MM.1S (cell line): ENCODE results near the gene SEMA3G.

Experiments used
- DNase-seq: peaks from one replicate; pipeline ENCODE4 v3.0.0-alpha.2; 2015
- H2AFZ ChIP-seq: fragments of 300-600 bp; sonication (generic); 2 replicates; pipeline ENCODE4 v1.6.0; 2016; ENCODE audit warnings: antibody characterized with exemption, low read length
- H3F3A ChIP-seq: fragments of 300-600 bp; sonication (generic); 2 replicates; pipeline ENCODE4 v1.6.1; 2016; ENCODE audit warnings: mild to moderate bottlenecking, antibody characterized with exemption, low read length, moderate library complexity, mixed read lengths; ENCODE audit not compliant: insufficient read depth
- H3K27ac ChIP-seq: fragments of 300-600 bp; sonication (generic); 2 replicates; pipeline ENCODE4 v1.5.1; 2016; ENCODE audit warnings: mild to moderate bottlenecking, low read length
- H3K27me3 ChIP-seq: fragments of 300-600 bp; sonication (generic); replicated peaks from 2 replicates; pipeline ENCODE4 v1.6.0; 2016; ENCODE audit warnings: low read length; ENCODE audit not compliant: insufficient read depth
- H3K36me3 ChIP-seq: fragments of 300-600 bp; sonication (generic); replicated peaks from 2 replicates; pipeline ENCODE4 v1.6.1; 2016; ENCODE audit warnings: mild to moderate bottlenecking, low read length, mixed read lengths; ENCODE audit not compliant: insufficient read depth
- H3K4me1 ChIP-seq: fragments of 300-600 bp; sonication (generic); 2 replicates; pipeline ENCODE4 v1.6.1; 2016; ENCODE audit warnings: low read length, mixed read lengths
- H3K4me2 ChIP-seq: fragments of 300-600 bp; sonication (generic); 2 replicates; pipeline ENCODE4 v1.6.0; 2016; ENCODE audit warnings: low read depth, low read length
- H3K4me3 ChIP-seq: fragments of 300-600 bp; sonication (generic); 2 replicates; pipeline ENCODE4 v1.5.1; 2016; ENCODE audit warnings: low read length, mixed read lengths
- H3K79me2 ChIP-seq: fragments of 300-600 bp; sonication (generic); 2 replicates; pipeline ENCODE4 v1.6.1; 2016; ENCODE audit warnings: mixed run types, low read length, mixed read lengths
- H3K9ac ChIP-seq: fragments of 300-600 bp; sonication (generic); 2 replicates; pipeline ENCODE4 v1.6.1; 2016; ENCODE audit warnings: low read length, mixed read lengths
- H3K9me2 ChIP-seq: fragments of 300-600 bp; sonication (generic); replicated peaks from 2 replicates; pipeline ENCODE4 v1.6.1; 2016; ENCODE audit warnings: mild to moderate bottlenecking, low read length, mixed read lengths; ENCODE audit not compliant: insufficient read depth
- H3K9me3 ChIP-seq: fragments of 300-600 bp; sonication (generic); replicated peaks from 2 replicates; pipeline ENCODE4 v1.6.1; 2016; ENCODE audit warnings: mild to moderate bottlenecking, low read length, mixed read lengths; ENCODE audit not compliant: insufficient read depth
- H4K20me1 ChIP-seq: fragments of 300-600 bp; sonication (generic); 2 replicates; pipeline ENCODE4 v1.6.1; 2016; ENCODE audit warnings: mild to moderate bottlenecking, low read length, moderate library complexity, mixed read lengths; ENCODE audit not compliant: insufficient read depth
- EZH2 ChIP-seq: fragments of 300-600 bp; sonication (generic); optimal IDR thresholded peaks from 2 replicates; pipeline ENCODE3; 2017; ENCODE audit warnings: low read depth, mild to moderate bottlenecking, antibody characterized with exemption, low read length, mixed read lengths
- EZH2phosphoT487 ChIP-seq: fragments of 300-600 bp; sonication (generic); IDR thresholded peaks from 2 replicates; pipeline ENCODE4 v1.6.1; 2018; ENCODE audit warnings: antibody characterized with exemption, low read length
- TF ChIP-seq, protein P1 (sequence below): fragments of 300-600 bp; sonication (generic); IDR thresholded peaks from 2 replicates; pipeline ENCODE4 v1.5.1; 2016; ENCODE audit warnings: antibody characterized with exemption, low read length, mixed read lengths

SEMA3G gene

DNA sequence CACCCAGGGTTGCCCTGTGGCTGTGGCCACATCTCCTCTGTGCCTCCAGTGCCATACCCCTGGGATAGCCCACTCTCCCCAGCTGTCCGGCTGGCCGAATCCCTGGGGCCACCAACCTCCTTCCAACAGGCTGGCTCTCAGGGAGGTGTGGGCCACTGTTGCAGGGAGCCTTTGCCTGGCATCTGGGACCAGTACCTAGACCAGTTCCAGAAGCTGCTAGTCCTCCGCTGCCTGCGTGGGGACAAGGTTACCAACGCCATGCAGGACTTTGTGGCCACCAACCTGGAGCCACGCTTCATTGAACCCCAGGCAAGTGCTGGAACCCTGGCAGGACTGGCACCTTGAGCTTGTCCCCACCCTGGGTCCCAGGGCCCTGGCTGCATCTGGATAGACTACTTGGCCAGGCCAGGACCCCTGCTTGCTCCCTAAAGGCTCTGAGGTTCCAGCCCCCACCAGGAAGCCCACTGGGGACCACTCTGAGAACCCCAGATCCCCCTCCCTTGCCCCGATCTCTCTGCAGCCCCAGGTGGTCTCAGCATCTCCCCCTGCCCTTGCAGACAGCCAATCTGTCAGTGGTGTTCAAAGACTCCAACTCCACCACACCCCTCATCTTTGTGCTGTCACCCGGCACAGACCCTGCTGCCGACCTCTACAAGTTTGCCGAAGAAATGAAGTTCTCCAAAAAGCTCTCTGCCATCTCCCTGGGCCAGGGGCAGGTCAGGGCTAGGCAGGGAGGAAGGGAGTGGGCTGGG is 50.0 kb downstream of the SEMA3G start:
- Histone ChIP-seq H3F3A (no peaks in the 10 kb centered on the region), H3K4me1 (no peaks in the 10 kb centered on the region), H3K4me2 (no peak overlapping the region), H3K36me3 (no peaks in the 10 kb centered on the region), H3K27me3 (no peaks in the 10 kb centered on the region), H3K27ac (no peak overlapping the region), H3K4me3 (no peak overlapping the region), H3K9ac (no peak overlapping the region), H3K9me2 (no peaks in the 10 kb centered on the region), H4K20me1 (no peaks in the 10 kb centered on the region), H2AFZ (no peak overlapping the region), H3K79me2 (no peaks in the 10 kb centered on the region), H3K9me3 (no peaks in the 10 kb centered on the region)
- DNase-seq, result no peak
- TF ChIP-seq, protein P1, sequence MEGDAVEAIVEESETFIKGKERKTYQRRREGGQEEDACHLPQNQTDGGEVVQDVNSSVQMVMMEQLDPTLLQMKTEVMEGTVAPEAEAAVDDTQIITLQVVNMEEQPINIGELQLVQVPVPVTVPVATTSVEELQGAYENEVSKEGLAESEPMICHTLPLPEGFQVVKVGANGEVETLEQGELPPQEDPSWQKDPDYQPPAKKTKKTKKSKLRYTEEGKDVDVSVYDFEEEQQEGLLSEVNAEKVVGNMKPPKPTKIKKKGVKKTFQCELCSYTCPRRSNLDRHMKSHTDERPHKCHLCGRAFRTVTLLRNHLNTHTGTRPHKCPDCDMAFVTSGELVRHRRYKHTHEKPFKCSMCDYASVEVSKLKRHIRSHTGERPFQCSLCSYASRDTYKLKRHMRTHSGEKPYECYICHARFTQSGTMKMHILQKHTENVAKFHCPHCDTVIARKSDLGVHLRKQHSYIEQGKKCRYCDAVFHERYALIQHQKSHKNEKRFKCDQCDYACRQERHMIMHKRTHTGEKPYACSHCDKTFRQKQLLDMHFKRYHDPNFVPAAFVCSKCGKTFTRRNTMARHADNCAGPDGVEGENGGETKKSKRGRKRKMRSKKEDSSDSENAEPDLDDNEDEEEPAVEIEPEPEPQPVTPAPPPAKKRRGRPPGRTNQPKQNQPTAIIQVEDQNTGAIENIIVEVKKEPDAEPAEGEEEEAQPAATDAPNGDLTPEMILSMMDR, result no peak
- no peak for TF ChIP-seq EZH2phosphoT487
- TF ChIP-seq EZH2, result no peak

DNA sequence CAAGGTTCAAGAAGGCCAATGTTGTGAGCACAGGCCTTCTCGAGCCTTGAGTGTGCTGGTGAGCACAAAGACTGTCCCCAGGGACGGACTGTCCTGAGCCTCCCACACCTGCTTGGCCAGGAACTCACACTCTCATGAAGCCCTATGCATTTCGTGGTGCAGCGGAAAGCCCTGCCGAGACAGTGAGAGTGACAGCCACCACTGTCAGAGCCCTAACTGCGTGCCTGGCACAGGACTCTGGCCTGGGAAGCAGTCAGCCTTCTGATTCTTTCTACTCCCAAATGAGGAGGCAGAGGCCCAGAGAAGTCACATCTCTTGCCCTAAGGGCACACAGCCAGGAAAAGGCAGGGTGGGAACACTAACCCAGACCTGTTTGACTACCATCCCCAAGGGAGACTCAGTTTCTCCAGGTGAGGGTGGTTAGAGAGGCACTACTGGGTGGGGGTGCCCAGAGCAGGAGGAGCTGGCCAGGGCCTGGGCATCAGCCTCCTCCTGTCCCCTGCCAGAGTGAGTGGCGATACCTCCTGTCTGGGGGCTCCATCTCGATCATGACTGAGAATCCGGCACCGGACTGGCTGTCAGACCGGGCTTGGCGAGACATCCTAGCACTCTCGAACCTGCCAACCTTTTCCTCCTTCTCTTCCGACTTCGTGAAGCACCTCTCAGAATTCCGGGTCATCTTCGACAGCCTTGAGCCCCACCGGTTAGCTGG is 50.8 kb downstream of the SEMA3G start:
- no peak overlapping the region for H3K9ac ChIP-seq
- TF ChIP-seq EZH2phosphoT487, result no peak
- TF ChIP-seq, protein P1, result no peak
- H2AFZ ChIP-seq, result no peak overlapping the region
- H3K4me1 ChIP-seq, result no peaks in the 10 kb centered on the region
- no peaks in the 10 kb centered on the region for H3K79me2 ChIP-seq
- H3K4me2 ChIP-seq, result no peak overlapping the region
- no peaks in the 10 kb centered on the region for H3K9me2 ChIP-seq
- no peaks in the 10 kb centered on the region for H3K36me3 ChIP-seq
- H4K20me1 ChIP-seq, result no peaks in the 10 kb centered on the region
- H3K27me3 ChIP-seq, result no peaks in the 10 kb centered on the region
- H3F3A ChIP-seq, result no peaks in the 10 kb centered on the region
- DNase-seq, result no peak
- H3K27ac ChIP-seq, result no peak overlapping the region
- no peaks in the 10 kb centered on the region for H3K9me3 ChIP-seq
- no peak overlapping the region for H3K4me3 ChIP-seq

DNA sequence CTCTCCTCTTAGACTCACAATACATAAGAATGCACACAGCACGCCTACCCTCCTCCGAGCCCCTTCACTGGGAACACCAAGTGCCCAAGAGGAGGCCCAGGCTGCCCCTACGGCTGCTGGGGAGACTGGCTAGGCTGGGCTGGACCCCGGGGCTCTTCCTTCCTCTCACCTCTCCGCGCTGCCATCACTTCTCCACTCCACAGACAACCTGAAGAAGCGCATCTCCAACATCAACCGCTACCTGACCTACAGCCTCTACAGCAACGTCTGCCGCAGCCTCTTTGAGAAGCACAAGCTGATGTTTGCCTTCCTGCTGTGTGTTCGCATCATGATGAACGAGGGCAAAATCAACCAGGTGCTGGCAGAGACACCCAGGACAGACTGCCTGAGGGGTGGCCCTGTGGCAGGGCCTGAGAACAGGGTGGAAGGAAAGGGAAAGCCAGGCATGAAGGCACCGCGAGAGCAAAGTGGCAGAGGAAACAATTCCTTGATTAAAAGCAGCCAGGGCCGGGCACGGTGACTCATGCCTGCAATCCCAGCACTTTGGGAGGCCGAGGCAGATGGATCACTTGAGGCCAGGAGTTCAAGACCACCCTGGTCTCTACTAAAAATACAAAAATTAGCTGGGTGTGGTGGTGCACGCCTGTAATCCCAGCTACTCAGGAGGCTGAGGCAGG is 51.6 kb downstream of the SEMA3G start:
- no peaks in the 10 kb centered on the region for H3K9me2 ChIP-seq
- H3K4me3 ChIP-seq, result no peak overlapping the region
- no peak for DNase-seq
- H3K36me3 ChIP-seq, result no peaks in the 10 kb centered on the region
- H3K9me3 ChIP-seq, result no peaks in the 10 kb centered on the region
- no peaks in the 10 kb centered on the region for H3K4me1 ChIP-seq
- no peak overlapping the region for H3K9ac ChIP-seq
- H4K20me1 ChIP-seq, result no peaks in the 10 kb centered on the region
- H3K79me2 ChIP-seq, result no peaks in the 10 kb centered on the region
- H3K27ac ChIP-seq, result no peak overlapping the region
- H3K27me3 ChIP-seq, result no peaks in the 10 kb centered on the region
- H3K4me2 ChIP-seq, result no peak overlapping the region
- no peaks in the 10 kb centered on the region for H3F3A ChIP-seq
- TF ChIP-seq, protein P1, result no peak
- no peak for TF ChIP-seq EZH2phosphoT487
- no peak overlapping the region for H2AFZ ChIP-seq
